ENCODE data around the gene WTIP.

WTIP gene

DNA sequence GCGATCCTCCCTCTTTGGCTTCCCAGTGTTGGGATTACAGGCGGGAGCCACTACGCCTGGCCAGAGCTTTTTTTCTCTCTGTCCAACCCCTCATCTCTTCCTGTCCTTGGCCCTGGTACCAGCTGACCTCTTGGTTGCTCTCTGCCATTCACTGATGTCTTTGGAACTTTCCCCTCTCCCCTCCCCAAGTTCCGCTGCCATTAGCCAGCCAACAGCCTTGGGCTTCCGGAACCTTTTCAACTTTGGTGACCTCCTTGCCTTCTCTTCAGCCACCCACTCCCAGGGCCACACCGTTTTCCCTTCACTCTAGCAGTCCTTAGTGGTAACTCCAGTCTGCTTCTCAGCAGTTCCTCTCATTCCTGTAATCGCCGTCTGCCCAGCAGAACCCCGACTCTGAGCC, 4.3 kb downstream of the WTIP start:
- Histone ChIP-seq H3K9me3 (ENCODE audit: insufficient read depth, low read length) (no peaks in the 10 kb centered on the region), H3K4me3 (ENCODE audit: insufficient read depth, low read length, poor library complexity, severe bottlenecking) (no peak overlapping the region), H3F3A (ENCODE audit: insufficient read depth) (no peaks in the 10 kb centered on the region), H4K20me1 (ENCODE audit: low read depth, low read length) (no peaks in the 10 kb centered on the region), H3K36me3 (ENCODE audit: low read length) (no peaks in the 10 kb centered on the region), H3K27ac (ENCODE audit: low read depth, low read length) (no peak overlapping the region), H3K79me2 (ENCODE audit: insufficient read depth, low read length) (no peaks in the 10 kb centered on the region), H3K4me2 (ENCODE audit: low read depth, low read length, poor library complexity, severe bottlenecking) (no peak overlapping the region), H3K27me3 (ENCODE audit: low read length) (no peaks in the 10 kb centered on the region), H2AFZ (ENCODE audit: low read depth, low read length, severe bottlenecking) (no peak overlapping the region), H3K9ac (ENCODE audit: low read length) (no peak overlapping the region), H3K9me2 (replicated peaks; ENCODE audit: insufficient read depth, low read length) (no peaks in the 10 kb centered on the region)
- TF ChIP-seq, protein P1, sequence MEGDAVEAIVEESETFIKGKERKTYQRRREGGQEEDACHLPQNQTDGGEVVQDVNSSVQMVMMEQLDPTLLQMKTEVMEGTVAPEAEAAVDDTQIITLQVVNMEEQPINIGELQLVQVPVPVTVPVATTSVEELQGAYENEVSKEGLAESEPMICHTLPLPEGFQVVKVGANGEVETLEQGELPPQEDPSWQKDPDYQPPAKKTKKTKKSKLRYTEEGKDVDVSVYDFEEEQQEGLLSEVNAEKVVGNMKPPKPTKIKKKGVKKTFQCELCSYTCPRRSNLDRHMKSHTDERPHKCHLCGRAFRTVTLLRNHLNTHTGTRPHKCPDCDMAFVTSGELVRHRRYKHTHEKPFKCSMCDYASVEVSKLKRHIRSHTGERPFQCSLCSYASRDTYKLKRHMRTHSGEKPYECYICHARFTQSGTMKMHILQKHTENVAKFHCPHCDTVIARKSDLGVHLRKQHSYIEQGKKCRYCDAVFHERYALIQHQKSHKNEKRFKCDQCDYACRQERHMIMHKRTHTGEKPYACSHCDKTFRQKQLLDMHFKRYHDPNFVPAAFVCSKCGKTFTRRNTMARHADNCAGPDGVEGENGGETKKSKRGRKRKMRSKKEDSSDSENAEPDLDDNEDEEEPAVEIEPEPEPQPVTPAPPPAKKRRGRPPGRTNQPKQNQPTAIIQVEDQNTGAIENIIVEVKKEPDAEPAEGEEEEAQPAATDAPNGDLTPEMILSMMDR (IDR thresholded peaks at IDR 0.05; ENCODE audit: insufficient read depth, low read length, poor library complexity, severe bottlenecking), result no peak
- TF ChIP-seq EZH2phosphoT487 (conservative IDR thresholded peaks at IDR 0.05; ENCODE audit: low read length), result no peak

DNA sequence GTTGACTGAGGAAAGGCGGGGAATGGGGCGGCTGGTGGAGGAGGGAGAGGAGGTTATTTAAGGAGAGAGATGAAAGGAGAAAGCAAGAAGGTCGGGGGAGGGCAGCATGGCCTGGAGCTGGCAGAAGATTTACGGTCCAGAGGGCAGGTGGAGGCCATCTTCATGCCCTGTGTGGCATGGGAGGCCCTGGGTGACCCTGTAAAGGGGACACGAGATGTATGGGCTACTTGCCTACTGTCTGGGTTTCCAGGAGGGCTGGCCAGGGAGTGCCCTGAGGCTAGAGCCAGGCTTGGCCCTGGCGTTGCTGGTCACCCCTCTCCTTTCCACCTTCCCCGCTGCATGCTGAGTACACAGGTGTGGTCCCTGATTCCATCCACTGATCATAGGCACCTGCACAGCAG, 6.1 kb downstream of the WTIP start:
- Histone ChIP-seq H2AFZ (ENCODE audit: low read depth, low read length, severe bottlenecking) (no peak overlapping the region), H3K9me3 (ENCODE audit: insufficient read depth, low read length) (no peaks in the 10 kb centered on the region), H3K27ac (ENCODE audit: low read depth, low read length) (no peak overlapping the region), H3K36me3 (ENCODE audit: low read length) (no peaks in the 10 kb centered on the region), H4K20me1 (ENCODE audit: low read depth, low read length) (no peaks in the 10 kb centered on the region), H3K79me2 (ENCODE audit: insufficient read depth, low read length) (no peaks in the 10 kb centered on the region), H3K4me3 (ENCODE audit: insufficient read depth, low read length, poor library complexity, severe bottlenecking) (no peak overlapping the region), H3F3A (ENCODE audit: insufficient read depth) (no peaks in the 10 kb centered on the region), H3K27me3 (ENCODE audit: low read length) (no peaks in the 10 kb centered on the region), H3K4me2 (ENCODE audit: low read depth, low read length, poor library complexity, severe bottlenecking) (no peak overlapping the region), H3K9ac (ENCODE audit: low read length) (no peak overlapping the region), H3K9me2 (replicated peaks; ENCODE audit: insufficient read depth, low read length) (no peaks in the 10 kb centered on the region)
- TF ChIP-seq, protein P1 (IDR thresholded peaks at IDR 0.05; ENCODE audit: insufficient read depth, low read length, poor library complexity, severe bottlenecking), result no peak
- TF ChIP-seq EZH2phosphoT487 (conservative IDR thresholded peaks at IDR 0.05; ENCODE audit: low read length), result no peak

DNA sequence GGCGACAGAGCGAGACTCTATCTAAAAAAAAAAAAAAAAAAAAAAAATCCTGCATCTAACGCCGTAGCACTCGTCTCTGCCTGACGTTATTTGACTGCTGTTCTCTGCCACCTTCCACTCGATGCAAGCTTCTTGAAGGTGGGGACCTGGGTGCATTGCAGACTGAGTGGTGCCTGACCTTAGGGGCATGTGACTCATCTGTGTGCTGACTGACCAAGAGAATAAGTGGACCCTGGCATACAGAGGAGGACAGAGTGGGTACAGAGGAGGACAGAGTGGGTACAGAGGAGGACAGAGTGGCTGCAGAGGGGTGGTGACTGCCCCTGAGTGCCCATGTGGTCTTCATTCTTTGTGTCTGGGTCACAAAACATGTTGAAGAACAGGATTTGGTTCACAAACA, 7.6 kb downstream of the WTIP start:
- Histone ChIP-seq H3K4me3 (ENCODE audit: insufficient read depth, low read length, poor library complexity, severe bottlenecking) (no peak overlapping the region), H3K79me2 (ENCODE audit: insufficient read depth, low read length) (no peaks in the 10 kb centered on the region), H3K27me3 (ENCODE audit: low read length) (no peaks in the 10 kb centered on the region), H3K9ac (ENCODE audit: low read length) (no peak overlapping the region), H3F3A (ENCODE audit: insufficient read depth) (no peaks in the 10 kb centered on the region), H3K4me2 (ENCODE audit: low read depth, low read length, poor library complexity, severe bottlenecking) (no peak overlapping the region), H3K36me3 (ENCODE audit: low read length) (no peaks in the 10 kb centered on the region), H3K27ac (ENCODE audit: low read depth, low read length) (no peak overlapping the region), H3K9me3 (ENCODE audit: insufficient read depth, low read length) (no peaks in the 10 kb centered on the region), H3K9me2 (replicated peaks; ENCODE audit: insufficient read depth, low read length) (no peaks in the 10 kb centered on the region), H2AFZ (ENCODE audit: low read depth, low read length, severe bottlenecking) (no peak overlapping the region), H4K20me1 (ENCODE audit: low read depth, low read length) (no peaks in the 10 kb centered on the region)
- TF ChIP-seq EZH2phosphoT487 (conservative IDR thresholded peaks at IDR 0.05; ENCODE audit: low read length), result no peak
- TF ChIP-seq, protein P1 (IDR thresholded peaks at IDR 0.05; ENCODE audit: insufficient read depth, low read length, poor library complexity, severe bottlenecking), result no peak

All from SU-DHL-6 (cell line).